Measurements from ENCODE around the gene PLEKHB2.

GRCh38 chr2:131094463-131095281, 10.5 kb upstream of the PLEKHB2 start:
- TF ChIP-seq, protein P1, sequence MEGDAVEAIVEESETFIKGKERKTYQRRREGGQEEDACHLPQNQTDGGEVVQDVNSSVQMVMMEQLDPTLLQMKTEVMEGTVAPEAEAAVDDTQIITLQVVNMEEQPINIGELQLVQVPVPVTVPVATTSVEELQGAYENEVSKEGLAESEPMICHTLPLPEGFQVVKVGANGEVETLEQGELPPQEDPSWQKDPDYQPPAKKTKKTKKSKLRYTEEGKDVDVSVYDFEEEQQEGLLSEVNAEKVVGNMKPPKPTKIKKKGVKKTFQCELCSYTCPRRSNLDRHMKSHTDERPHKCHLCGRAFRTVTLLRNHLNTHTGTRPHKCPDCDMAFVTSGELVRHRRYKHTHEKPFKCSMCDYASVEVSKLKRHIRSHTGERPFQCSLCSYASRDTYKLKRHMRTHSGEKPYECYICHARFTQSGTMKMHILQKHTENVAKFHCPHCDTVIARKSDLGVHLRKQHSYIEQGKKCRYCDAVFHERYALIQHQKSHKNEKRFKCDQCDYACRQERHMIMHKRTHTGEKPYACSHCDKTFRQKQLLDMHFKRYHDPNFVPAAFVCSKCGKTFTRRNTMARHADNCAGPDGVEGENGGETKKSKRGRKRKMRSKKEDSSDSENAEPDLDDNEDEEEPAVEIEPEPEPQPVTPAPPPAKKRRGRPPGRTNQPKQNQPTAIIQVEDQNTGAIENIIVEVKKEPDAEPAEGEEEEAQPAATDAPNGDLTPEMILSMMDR (IDR thresholded peaks at IDR 0.05): no peak
- TF ChIP-seq POLR2AphosphoS5 (IDR thresholded peaks at IDR 0.05): no peak
